Mammary epithelial cell (primary cell): Measurements from ENCODE around the gene ENTPD5.

ENCODE experiments used
- EZH2 ChIP-seq: IDR thresholded peaks from 2 replicates; pipeline ENCODE4 v1.6.1; 2012; ENCODE audit warnings: low read length, inconsistent platforms, borderline replicate concordance
- TF ChIP-seq, protein P1 (sequence below), 2 donors: IDR thresholded peaks in 1 of 2; conservative IDR thresholded peaks in 1 of 2; 2 replicates each; pipeline ENCODE4 v1.5.1; 2011 to 2012; ENCODE audit warnings: inconsistent platforms in 2 of 2, low read length in 2 of 2, mild to moderate bottlenecking in 2 of 2, control low read depth in 1 of 2, low read depth in 1 of 2; ENCODE audit not compliant: insufficient read depth in 1 of 2; ENCODE audit errors: extremely low read depth in 1 of 2

DNA sequence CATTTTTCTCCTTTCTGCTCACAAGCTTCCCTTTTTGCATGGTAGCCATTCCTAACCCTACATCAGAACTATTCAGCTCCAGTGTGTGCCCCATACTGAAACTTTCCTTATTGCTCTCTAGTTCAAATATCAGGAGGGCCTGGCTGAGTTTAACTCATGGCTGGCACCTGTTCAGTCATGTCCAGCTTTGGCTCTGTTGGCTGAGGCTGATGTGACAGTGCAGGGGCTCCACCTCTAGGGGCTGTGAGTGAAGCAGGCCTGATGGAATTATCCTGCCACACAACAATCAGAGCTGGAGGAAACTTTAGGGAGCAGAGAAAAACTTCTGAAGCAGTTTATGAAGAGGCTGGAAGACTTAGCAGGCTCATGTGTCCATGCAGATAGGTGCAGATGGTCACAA, 60.5 kb downstream of the ENTPD5 start:
- TF ChIP-seq, protein P1, sequence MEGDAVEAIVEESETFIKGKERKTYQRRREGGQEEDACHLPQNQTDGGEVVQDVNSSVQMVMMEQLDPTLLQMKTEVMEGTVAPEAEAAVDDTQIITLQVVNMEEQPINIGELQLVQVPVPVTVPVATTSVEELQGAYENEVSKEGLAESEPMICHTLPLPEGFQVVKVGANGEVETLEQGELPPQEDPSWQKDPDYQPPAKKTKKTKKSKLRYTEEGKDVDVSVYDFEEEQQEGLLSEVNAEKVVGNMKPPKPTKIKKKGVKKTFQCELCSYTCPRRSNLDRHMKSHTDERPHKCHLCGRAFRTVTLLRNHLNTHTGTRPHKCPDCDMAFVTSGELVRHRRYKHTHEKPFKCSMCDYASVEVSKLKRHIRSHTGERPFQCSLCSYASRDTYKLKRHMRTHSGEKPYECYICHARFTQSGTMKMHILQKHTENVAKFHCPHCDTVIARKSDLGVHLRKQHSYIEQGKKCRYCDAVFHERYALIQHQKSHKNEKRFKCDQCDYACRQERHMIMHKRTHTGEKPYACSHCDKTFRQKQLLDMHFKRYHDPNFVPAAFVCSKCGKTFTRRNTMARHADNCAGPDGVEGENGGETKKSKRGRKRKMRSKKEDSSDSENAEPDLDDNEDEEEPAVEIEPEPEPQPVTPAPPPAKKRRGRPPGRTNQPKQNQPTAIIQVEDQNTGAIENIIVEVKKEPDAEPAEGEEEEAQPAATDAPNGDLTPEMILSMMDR (conservative IDR thresholded peaks at IDR 0.05 in 1 of 2, IDR thresholded peaks at IDR 0.05 in 1 of 2; ENCODE audit: extremely low read depth in 1 of 2, insufficient read depth in 1 of 2, low read depth in 1 of 2, low read length in 2 of 2), result peak; percentile 25 to 38
- TF ChIP-seq EZH2, result no peak
